GM18868 (cell line): ENCODE results near the gene TBC1D24.

ENCODE experiments used
- ATAC-seq: cut with Tn5 transposase; IDR thresholded peaks from one replicate; pipeline ENCODE4 v1.9.1; 2021; ENCODE audit warnings: mild to moderate bottlenecking, moderate library complexity; ENCODE audit not compliant: unreplicated experiment

TBC1D24 gene

GRCh38 chr16:2497695-2498484, 23.0 kb downstream of the TBC1D24 start:
- no peak for ATAC-seq

- ATAC-seq = no peak
Measured at GRCh38 chr16:2498531-2499253, 23.8 kb downstream of the TBC1D24 start.

- ATAC-seq = no peak
Measured at GRCh38 chr16:2499454-2499853, 24.5 kb downstream of the TBC1D24 start.

GRCh38 chr16:2499890-2500429, 25.0 kb downstream of the TBC1D24 start:
- no peak for ATAC-seq

DNA sequence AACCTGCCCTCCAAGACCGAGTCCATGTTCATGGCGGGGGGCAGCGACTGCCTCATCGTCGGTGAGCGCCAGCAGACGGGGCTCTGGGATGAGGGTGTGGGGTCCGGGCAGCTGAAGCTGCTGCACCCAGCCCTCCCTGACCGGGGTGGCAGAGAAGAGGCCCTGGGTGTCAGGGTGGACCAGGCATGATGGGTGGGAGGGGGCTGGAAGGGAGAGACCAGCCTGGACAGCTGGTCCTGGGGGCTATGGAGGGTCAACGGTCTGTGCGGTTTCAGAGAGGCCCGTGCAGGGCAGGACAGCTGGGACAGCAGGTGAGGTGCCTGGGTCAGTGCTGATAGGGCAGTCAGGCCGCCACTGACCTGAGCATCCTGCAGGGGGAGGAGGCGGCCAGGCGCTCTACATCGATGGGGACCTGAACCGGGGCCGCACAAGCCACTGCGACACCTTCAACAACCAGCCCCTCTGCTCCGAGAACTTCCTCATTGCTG, 25.5 kb downstream of the TBC1D24 start:
- no peak for ATAC-seq

DNA sequence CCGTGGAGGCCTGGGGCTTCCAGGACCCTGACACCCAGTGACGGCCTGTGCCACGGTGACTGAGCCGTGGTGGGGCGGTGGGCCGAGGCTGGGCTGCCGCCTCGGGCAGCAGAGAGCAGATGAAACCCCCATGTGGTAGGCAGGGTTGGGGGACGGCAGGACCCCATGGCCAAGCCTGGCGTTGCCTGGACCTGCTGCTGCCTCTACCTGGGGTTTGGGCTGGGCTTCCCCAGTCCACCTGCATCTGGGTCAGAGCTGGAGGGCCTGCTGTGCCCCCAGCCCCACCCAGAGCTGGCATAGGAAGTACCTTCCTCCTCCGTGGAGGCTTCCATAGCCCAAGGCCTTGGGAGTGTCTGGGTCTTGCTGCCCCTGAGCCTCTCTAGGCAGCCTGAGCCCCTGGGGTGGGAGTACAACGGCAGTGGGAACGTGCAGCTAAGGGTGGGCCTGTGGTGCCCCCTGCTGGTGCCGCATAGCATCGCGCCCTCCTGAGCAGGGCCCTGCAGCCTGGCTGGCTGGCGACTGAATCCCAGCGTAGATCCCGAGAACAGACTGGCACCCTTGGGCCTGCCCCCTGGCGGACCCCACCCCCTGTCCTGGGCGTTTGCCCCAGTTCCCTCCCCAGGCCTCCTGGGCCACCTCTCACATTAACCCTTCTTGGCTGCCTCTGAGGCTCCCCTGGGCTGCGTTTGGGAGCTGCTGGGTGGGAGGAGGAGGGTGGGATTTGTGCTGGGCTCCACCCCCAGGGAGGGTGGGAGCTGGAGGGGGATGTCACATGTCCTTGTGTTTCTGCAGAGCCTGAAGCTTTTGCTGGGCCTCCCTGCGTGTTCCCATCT, 26.2 kb downstream of the TBC1D24 start:
- ATAC-seq = peak; percentile 45

DNA sequence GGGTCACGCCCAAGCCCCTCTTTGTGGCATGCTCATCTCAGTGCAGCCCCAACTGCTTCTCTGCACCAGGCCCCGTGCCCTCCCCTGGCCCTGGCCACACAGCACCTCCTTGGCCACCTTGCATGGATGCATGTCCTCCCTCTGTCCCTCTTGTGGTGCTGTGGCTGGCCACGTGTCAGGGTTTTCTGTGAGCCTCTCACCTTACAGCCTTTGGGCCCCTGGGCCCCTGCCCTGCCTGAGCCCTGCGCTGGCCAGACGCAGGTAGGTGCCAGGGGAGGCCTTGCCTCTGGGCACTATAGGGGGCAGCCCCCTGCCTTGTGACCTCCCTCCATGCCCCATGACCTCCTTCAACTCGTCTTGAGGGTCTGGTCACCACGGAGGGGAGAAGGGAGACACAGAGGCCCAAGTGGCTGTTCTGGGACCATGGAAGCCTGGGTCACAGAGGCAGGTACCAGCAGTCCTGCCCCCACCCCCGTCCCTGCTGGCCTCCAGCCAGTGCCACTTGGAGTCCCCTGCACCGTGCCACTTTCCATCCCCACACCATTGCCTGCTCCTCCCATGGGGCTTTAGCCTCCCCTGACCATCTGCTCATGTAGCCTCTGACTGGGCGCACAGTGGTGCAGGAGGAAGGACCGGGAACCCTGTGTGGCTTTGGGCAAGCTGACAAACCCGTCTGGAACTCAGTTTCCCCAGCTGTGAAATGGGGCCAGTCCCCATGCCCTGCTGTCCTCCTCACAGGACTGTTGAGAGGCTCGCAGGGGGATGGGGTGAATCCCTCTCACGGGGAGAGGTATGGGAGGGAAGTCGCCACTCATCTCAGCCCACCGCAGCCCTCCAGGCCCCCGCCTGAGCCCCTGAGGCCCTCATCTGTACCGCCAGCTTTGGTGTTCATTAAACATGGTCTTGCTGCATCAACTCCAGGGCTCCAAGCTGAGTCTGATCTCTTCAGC, 27.3 kb downstream of the TBC1D24 start:
- ATAC-seq = no peak

GRCh38 chr16:2505695-2506094, 30.8 kb downstream of the TBC1D24 start:
- ATAC-seq = no peak

- ATAC-seq = peak; percentile 59
Measured at GRCh38 chr16:2507052-2507659, 32.2 kb downstream of the TBC1D24 start.

DNA sequence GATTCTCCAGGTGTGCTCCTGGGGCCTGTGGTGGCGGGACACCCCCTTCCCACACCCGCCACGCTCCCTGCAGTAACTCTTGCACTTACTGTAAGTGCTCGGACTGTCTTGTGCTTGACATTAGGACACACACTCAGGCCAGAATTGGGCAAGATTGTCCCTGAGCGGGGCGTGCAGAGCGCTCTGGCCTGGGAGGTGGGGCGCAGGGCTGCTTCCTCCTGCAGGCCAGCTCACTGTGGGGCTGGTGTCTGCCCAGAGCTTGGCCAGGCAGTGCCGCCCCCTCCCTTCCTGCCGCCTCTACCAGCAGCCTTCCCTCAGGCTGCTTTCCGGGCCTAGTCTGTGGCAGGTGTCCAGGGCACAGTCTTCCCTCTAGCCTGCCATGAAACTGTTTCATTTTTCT, 32.7 kb downstream of the TBC1D24 start:
- ATAC-seq = peak; percentile 16

DNA sequence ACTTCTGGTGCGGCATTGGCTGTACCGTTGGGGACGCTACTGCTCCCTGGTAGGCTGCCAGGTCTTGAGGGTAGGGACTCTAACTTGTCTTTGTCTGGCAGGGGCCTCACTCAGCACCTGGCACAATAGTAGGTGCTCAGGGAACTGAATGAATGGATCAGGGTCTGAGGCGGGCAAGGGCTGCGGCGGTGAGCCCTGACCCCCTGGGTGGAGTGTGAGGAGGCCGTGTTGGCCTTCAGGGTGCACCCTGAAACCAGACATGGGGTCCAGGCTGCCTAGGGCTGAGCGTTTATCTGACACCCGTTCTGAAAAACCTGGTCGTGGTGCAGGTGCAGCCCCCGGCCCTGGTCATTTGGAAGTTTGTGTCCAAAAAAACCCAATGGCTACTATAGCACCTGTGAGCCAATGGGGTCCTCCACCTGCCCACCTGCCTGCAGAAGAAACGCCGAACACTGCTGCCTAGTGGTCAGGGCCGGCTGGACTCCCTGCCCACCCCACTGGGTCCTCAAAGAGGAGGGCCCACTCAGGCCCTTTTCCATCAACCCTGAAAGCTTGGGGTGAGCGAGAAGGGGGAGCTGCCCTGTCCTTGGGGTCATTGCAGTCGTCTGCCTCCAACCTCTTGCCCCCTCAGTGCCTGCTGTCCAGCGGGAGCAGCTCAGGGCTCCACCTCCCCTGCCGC, 33.9 kb downstream of the TBC1D24 start:
- no peak for ATAC-seq

DNA sequence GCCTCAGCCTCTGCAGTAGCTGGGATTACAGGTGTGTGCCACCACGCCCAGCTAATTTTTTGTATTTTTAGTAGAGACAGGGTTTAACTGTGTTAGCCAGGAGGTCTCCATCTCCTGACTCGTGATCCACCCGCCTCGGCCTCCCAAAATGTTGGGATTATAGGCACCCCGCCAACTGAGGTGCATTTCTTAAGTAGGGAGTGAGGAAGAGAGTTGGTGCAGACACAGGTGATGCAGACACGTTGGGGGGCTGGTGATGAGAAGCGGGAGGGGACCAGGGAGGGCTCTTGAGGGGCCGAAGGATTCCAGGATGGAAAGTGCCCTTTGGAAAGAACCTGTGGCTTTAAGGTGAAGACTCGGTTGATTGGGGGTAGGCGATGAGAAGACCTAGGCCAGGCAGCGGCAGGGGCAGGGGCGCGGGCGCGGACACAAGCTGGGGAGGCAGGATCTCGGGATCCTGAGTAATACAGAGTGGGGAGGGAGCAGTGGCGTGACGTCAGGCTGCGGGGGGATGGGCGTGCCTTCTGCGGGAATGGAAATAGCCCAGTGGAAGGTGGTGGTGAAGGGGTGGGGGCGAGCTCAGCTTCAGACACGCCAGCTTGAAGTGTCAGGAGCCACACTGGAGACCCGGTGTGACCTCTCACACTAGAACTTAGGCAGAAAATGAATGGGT, 36.3 kb downstream of the TBC1D24 start:
- ATAC-seq = no peak

GRCh38 chr16:2511996-2512734, 37.2 kb downstream of the TBC1D24 start:
- ATAC-seq = no peak

DNA sequence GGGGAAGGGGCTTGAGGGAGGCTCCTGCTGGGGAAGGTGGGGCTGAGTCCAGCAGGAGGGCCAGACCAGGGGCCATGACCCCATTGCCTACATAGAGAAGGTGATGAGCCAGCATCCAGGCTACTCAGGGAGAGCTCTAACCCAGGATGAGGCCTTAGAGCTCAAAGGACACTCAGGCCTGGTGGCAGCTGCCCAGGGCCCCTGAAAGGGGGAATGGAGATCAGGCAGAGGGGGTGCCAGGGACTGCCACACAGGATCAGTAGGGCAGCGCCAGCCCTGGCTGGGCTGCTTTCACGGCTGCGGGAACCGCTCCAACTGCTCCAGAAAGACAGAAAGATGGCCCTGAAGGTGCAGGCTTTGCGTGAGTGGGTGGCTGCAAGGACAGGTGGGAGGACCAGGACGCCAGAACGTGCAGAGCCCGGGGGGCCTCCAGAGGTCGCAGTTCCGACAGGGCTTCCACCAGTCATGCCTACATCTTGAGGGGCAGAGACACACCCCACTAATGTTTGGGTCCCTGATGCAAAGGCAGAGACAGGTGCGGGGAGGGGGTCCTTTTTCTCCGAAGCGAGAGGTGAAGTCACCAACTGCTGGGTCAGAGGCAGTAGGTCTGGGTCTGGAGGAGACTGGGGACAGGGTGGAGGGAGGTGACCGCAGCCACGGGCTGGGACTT, 37.9 kb downstream of the TBC1D24 start:
- peak; percentile 25 for ATAC-seq

- ATAC-seq = peak; percentile 72
Measured at GRCh38 chr16:2513405-2514332, 38.7 kb downstream of the TBC1D24 start, which contains the start of gene ATP6V0C. Gene ATP6V0C, plus strand, starts transcription at chr16:2513952. Its CDS starts 152 bp downstream, at chr16:2514104.
